ENCODE measurements around the gene ADARB1. TPM values are rescaled to one million over a fixed set of nuclear protein-coding genes. Genes with fewer than 3 reads are reported as not detected.

Gene ADARB1
- total RNA-seq, 1 donor from 2014 or later: 14.0 TPM

DNA sequence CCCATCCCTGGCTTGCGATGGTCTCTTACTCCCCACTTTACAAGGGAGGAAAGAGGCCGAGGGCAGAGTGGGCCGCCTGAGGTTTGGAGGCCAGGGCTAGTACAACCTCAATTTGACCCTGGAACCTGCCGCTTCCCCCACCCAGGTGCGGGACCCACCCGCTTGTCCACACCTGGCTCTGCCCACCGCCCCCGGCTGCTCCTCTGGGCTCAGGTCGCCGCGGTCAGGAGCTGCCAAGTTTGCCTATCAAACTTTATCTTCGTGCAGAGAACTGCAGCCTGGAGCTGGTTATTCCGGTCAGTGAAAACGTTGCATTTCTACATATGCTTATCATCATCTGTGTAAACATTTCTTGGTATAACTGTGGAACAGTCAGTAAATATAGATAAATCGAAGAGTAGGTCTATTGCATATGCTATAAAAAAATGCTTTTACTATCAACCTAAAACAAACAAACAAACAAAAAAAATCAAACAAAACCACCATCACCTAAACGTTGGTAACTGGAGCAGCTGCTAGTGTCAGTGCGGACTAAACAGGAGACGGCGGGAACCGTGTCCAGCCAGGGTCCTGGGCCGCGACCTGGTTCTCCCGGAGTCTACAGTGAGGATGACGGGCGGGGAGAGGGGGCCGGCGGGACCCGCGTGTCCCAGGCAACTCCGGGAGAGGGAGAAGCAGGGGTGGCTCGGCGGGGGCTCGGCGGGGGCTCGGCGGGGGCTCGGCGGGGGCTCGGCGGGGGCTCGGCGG is 906 bp upstream of the ADARB1 start:
- no peaks in the 10 kb centered on the region for H3K27me3 ChIP-seq (ENCODE audit: control insufficient read depth, insufficient read depth, low read length)
- no peak for TF ChIP-seq CTCF (IDR thresholded peaks at IDR 0.05; ENCODE audit: insufficient read depth, low read length, severe bottlenecking)
- H3K36me3 ChIP-seq (ENCODE audit: control insufficient read depth, insufficient read depth, low read length): no peaks in the 10 kb centered on the region
- peak overlapping the region; percentile 64 for H3K4me3 ChIP-seq (ENCODE audit: low read depth, low read length)
- peak; percentile 50 for DNase-seq (ENCODE audit: low read depth)
- no peak for FAIRE-seq

DNA sequence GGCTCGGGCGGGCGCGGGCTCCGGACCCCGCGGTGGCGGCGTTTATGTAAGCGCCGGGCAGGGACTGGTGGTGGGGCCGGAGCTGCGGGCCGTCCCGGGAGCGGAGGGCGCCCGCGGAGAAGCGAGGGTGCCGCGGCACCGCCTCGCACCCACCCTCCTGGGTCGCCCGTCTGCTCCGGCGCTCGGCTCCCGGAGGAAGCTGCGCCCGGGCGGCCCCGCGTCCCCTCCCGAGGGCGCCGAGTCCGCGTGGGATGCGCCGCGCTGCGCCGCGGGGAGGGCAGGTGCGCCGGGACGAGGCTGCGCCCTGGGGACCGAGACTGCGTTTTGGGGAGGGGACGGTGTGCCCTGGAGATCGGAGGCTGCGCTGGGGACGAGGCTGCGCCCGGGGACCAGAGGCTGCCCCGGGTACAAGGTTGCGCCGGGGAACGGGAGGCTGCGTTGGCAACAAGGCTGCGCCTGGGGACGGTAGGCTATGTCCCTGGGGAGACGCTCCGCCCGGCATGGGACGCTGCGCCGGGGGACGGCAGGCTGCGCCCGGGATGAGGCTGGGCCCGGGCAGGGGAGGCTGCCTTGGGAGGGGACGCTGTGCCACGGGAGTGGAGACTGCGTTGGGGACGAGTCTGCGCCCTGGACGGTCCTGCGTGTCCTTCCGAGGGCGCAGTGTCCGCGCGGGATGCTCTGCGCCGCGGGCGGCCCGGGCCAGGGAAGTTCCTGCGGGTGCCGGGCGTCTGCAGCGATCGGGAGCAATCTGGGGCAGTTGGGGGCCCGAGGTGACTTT is 627 bp downstream of the ADARB1 start:
- Histone ChIP-seq H3K36me3 (ENCODE audit: control insufficient read depth, insufficient read depth, low read length) (no peaks in the 10 kb centered on the region), H3K27me3 (ENCODE audit: control insufficient read depth, insufficient read depth, low read length) (no peaks in the 10 kb centered on the region), H3K4me3 (ENCODE audit: low read depth, low read length) (peak overlapping the region; percentile 64)
- FAIRE-seq (no peak), DNase-seq (ENCODE audit: low read depth) (peak; percentile 37)
- no peak for TF ChIP-seq CTCF (IDR thresholded peaks at IDR 0.05; ENCODE audit: insufficient read depth, low read length, severe bottlenecking)

DNA sequence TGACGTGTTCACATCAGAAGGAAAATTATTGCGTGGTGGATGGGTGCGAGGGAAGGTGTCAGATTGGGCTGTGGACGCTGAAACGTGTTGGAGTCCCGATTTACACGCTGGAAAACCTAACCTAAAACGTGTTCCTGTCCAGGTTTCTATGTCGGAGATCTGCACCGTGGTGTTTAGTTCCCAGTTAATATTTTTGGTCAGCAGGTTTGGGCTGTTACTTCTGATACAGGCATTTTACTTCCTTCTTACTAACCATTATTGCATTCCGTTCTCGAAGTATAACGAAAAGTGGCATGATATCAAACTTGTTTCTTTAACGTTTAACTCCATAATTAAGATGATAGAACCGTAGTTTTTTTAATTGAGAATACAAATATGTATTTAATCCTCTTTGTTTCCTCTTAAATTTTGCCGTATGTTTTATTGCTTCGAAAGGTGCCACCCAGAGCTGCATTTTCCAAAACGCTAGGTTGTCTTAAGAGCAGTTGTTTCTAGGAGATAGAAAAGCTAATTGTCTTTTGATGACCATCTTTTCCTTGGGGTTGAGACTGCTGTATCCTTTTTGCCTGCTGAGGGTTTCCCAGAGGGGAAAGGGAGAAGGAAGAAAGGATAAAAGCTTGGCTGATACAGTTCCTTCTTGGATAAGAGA is 1.3 kb downstream of the ADARB1 start:
- H3K4me3 ChIP-seq (ENCODE audit: low read depth, low read length): peak overlapping the region; percentile 64
- DNase-seq (ENCODE audit: low read depth) (peak; percentile 8), FAIRE-seq (no peak)
- no peak for TF ChIP-seq CTCF (IDR thresholded peaks at IDR 0.05; ENCODE audit: insufficient read depth, low read length, severe bottlenecking)
- no peaks in the 10 kb centered on the region for H3K36me3 ChIP-seq (ENCODE audit: control insufficient read depth, insufficient read depth, low read length)
- no peaks in the 10 kb centered on the region for H3K27me3 ChIP-seq (ENCODE audit: control insufficient read depth, insufficient read depth, low read length)

DNA sequence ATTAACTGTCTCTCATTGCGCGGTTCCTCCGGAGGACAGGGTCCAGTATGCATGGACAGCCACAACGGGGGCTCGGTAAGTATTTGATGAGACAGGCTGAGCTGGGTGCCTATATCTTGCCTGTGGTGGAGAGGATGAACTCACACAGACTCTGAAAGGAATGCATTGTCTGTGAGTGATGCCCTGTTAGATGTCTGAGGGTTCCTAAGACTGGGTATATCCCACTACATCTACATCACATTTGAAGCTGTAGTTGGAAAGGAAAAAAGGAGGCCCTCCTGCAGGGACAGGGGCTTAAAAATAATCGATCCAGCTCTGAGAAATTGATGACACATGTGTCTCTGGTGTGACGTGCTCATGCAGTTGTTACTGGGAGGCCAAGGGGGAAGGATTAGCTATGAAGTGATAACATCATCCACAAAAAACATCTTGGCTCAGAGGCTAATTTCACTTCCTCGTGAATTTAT is 1.9 kb downstream of the ADARB1 start:
- no peaks in the 10 kb centered on the region for H3K36me3 ChIP-seq (ENCODE audit: control insufficient read depth, insufficient read depth, low read length)
- no peak overlapping the region for H3K4me3 ChIP-seq (ENCODE audit: low read depth, low read length)
- H3K27me3 ChIP-seq (ENCODE audit: control insufficient read depth, insufficient read depth, low read length): no peaks in the 10 kb centered on the region
- DNase-seq (ENCODE audit: low read depth): no peak
- no peak for FAIRE-seq
- TF ChIP-seq CTCF (IDR thresholded peaks at IDR 0.05; ENCODE audit: insufficient read depth, low read length, severe bottlenecking): no peak

DNA sequence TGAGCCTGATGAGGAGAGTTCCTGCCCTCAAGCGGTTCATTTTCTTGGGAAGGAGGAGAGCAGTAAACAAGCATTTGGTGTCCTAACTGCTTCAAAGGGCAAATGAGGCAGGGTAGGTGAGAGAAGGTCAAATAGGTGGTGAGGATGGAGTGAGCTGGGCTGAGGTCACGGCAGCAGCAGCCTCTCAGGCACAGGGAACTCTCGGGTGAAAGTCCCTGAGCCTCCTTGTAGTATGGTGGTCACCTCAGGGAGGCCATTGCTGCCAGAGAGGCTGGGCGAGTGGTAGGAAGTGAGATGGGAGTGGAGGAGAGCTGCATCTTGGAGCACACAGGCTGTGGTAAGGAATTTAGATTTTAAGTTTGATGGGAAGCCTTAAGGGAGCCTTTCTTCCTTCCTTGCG is 4.0 kb downstream of the ADARB1 start:
- FAIRE-seq: no peak
- no peak for TF ChIP-seq CTCF (IDR thresholded peaks at IDR 0.05; ENCODE audit: insufficient read depth, low read length, severe bottlenecking)
- DNase-seq (ENCODE audit: low read depth): no peak
- no peaks in the 10 kb centered on the region for H3K27me3 ChIP-seq (ENCODE audit: control insufficient read depth, insufficient read depth, low read length)
- H3K4me3 ChIP-seq (ENCODE audit: low read depth, low read length): no peak overlapping the region
- peaks cover 1% of the 10 kb centered on the region for H3K36me3 ChIP-seq (ENCODE audit: control insufficient read depth, insufficient read depth, low read length)

Data from bronchial epithelial cell (primary cell).